Mucosa of descending colon (tissue), 3 donors: ENCODE measurements around the gene HACD3. TPM values are rescaled to one million over a fixed set of nuclear protein-coding genes. Genes with fewer than 3 reads are reported as not detected.

Source experiments
- ATAC-seq: fragments of 200-7000 bp; cut with Tn5 transposase; one replicate; pipeline ENCODE4 v1.9.1; 2020; ENCODE audit warnings: mild to moderate bottlenecking, moderate library complexity
- DNase-seq, 3 donors: peaks; one replicate each; pipeline ENCODE4 v3.0.0-alpha.2; 2020
- H3K36me3 ChIP-seq: fragments of 200-600 bp; one replicate; pipeline ENCODE4 v1.8.0; 2021; ENCODE audit warnings: low read depth, mild to moderate bottlenecking
- H3K4me1 ChIP-seq: fragments of 200-600 bp; one replicate; pipeline ENCODE4 v1.8.0; 2021; ENCODE audit warnings: low read depth, mild to moderate bottlenecking
- H3K4me3 ChIP-seq: fragments of 200-600 bp; one replicate; pipeline ENCODE4 v1.8.0; 2021; ENCODE audit warnings: mild to moderate bottlenecking
- H3K9me3 ChIP-seq: fragments of 200-600 bp; one replicate; pipeline ENCODE4 v1.8.0; 2021; ENCODE audit warnings: mild to moderate bottlenecking
- CTCF ChIP-seq: fragments of 200-600 bp; IDR thresholded peaks from one replicate; pipeline ENCODE4 v1.8.0; 2022; ENCODE audit warnings: antibody characterized with exemption, mild to moderate bottlenecking
- intact Hi-C, 2 donors: fragments of 100-400 bp; cut with DNase I in 1 of 2; cut with micrococcal nuclease in 1 of 2; formaldehyde crosslinking; loops; one replicate each; pipeline versions ENCODE4 v1.11.0 to v1.11.1; 2022; cut with DNase I, micrococcal nuclease
- long read RNA-seq, 2 donors: library from polyadenylated mRNA; unstranded; transcript quantifications; one replicate each; pipeline ENCODE4 v2.0.0, GENCODE V29; 2019 to 2021
- total RNA-seq, 3 donors: library from RNA; stranded (reverse); fragmentation: NEBNext Ultra II Directional in 2 of 3; extraction: Animal tissue kit (Norgen Biotek cat#: 25700) in 2 of 3; gene quantifications; one replicate each; pipeline versions ENCODE4 v1.2.1 to v1.2.4, GENCODE V29; 2021 to 2023
- donor health status: DM: no; HTN: no; CAD: no; lungs with moderate emphysema.
- donor health status: DM: no; HTN: no; CAD: no.
- donor health status: DM: no; HTN: yes; CAD: no.

Gene HACD3
- 10 to 100 TPM; 26.2 to 31.2 (median 30.9) TPM for total RNA-seq
- long read RNA-seq, donor 1, transcript HACD3-201 (11 exons, 3,228 nt): major isoform, 66 of 75 reads
- long read RNA-seq, donor 1, partial matches to known transcripts: 4 of 75 reads
- long read RNA-seq, donor 1, other reads (novel, unspliced or antisense): 4 of 75 reads
- long read RNA-seq, donor 2, transcript HACD3-201 (11 exons, 3,228 nt): major isoform, 36 of 38 reads
- long read RNA-seq, donor 2, partial matches to known transcripts: 1 of 38 reads
- long read RNA-seq, donor 2, other reads (novel, unspliced or antisense): 1 of 38 reads

GRCh38 chr15:65530318-65531111 is at the start of gene HACD3:
HACD3 (plus strand) TSS chr15:65530463; CDS start chr15:65530632, 169 bp downstream.
- H3K4me3 ChIP-seq: peak within 1 kb of the TSS; percentile 46
- H3K4me1 ChIP-seq: peaks cover 23% of the 10 kb centered on the region
- no peaks in the 10 kb centered on the region for H3K36me3 ChIP-seq
- DNase-seq (peak; percentile 88 to 92 (median 89)), ATAC-seq (peak; percentile 95)
- H3K9me3 ChIP-seq: no peaks in the 10 kb centered on the region
- intact Hi-C loops: no loop called here
- no peak for TF ChIP-seq CTCF

GRCh38 chr15:65484876-65485275 is 45.4 kb upstream of the HACD3 start:
- no peak for DNase-seq
- TF ChIP-seq CTCF: no peak
- ATAC-seq: no peak
- no peak overlapping the region for H3K4me3 ChIP-seq
- H3K4me1 ChIP-seq: no peaks in the 10 kb centered on the region
- H3K9me3 ChIP-seq: no peaks in the 10 kb centered on the region
- no peaks in the 10 kb centered on the region for H3K36me3 ChIP-seq
- intact Hi-C loops: no loop called here

- intact Hi-C loops: no loop called here
- Histone ChIP-seq H3K9me3 (no peaks in the 10 kb centered on the region), H3K36me3 (no peaks in the 10 kb centered on the region), H3K4me3 (no peak overlapping the region), H3K4me1 (no peaks in the 10 kb centered on the region)
- no peak for ATAC-seq
- no peak for TF ChIP-seq CTCF
- no peak for DNase-seq
Measured at GRCh38 chr15:65494076-65494475, 36.2 kb upstream of the HACD3 start.

- TF ChIP-seq CTCF: no peak
- intact Hi-C loops: no loop called here
- no peak overlapping the region for H3K4me3 ChIP-seq
- no peaks in the 10 kb centered on the region for H3K4me1 ChIP-seq
- DNase-seq: no peak
- no peaks in the 10 kb centered on the region for H3K36me3 ChIP-seq
- no peak for ATAC-seq
- no peaks in the 10 kb centered on the region for H3K9me3 ChIP-seq
Measured at GRCh38 chr15:65509321-65509720, 20.9 kb upstream of the HACD3 start.

- ATAC-seq (no peak), DNase-seq (no peak)
- H3K36me3 ChIP-seq: no peaks in the 10 kb centered on the region
- H3K4me1 ChIP-seq: peaks cover 6% of the 10 kb centered on the region
- H3K9me3 ChIP-seq: no peaks in the 10 kb centered on the region
- intact Hi-C loops: no loop called here
- TF ChIP-seq CTCF: no peak
- no peak overlapping the region for H3K4me3 ChIP-seq
Measured at GRCh38 chr15:65512189-65512588, 18.1 kb upstream of the HACD3 start.
